HG03196 (cell line): Measurements from ENCODE around the gene RNF166.

Experiments used
- ATAC-seq: cut with Tn5 transposase; IDR thresholded peaks from one replicate; pipeline ENCODE4 v1.9.1; 2021; ENCODE audit not compliant: unreplicated experiment

The RNF166 gene

GRCh38 chr16:88724855-88725555, 18.8 kb upstream of the RNF166 start:
- ATAC-seq, result no peak

- no peak for ATAC-seq
Measured at GRCh38 chr16:88723911-88724310, 17.7 kb upstream of the RNF166 start.

- no peak for ATAC-seq
Measured at GRCh38 chr16:88723507-88723887, 17.3 kb upstream of the RNF166 start.

- ATAC-seq, result no peak
Measured at GRCh38 chr16:88722784-88723506, 16.7 kb upstream of the RNF166 start.

GRCh38 chr16:88721815-88722755, 15.9 kb upstream of the RNF166 start:
- ATAC-seq, result no peak

- ATAC-seq, result no peak
Measured at GRCh38 chr16:88721236-88721635, 15.0 kb upstream of the RNF166 start.

GRCh38 chr16:88720396-88720970, 14.3 kb upstream of the RNF166 start:
- ATAC-seq, result no peak

- no peak for ATAC-seq
Measured at GRCh38 chr16:88719933-88720296, 13.7 kb upstream of the RNF166 start.

- no peak for ATAC-seq
Measured at GRCh38 chr16:88719267-88719932, 13.2 kb upstream of the RNF166 start.

GRCh38 chr16:88718178-88718577, 12.0 kb upstream of the RNF166 start:
- no peak for ATAC-seq

GRCh38 chr16:88716601-88717001, 10.4 kb upstream of the RNF166 start:
- no peak for ATAC-seq

GRCh38 chr16:88716201-88716600, 10.0 kb upstream of the RNF166 start:
- no peak for ATAC-seq

- no peak for ATAC-seq
Measured at GRCh38 chr16:88715312-88716190, 9.3 kb upstream of the RNF166 start.

GRCh38 chr16:88714420-88715302, 8.5 kb upstream of the RNF166 start:
- no peak for ATAC-seq

- ATAC-seq, result no peak
Measured at GRCh38 chr16:88713568-88714419, 7.6 kb upstream of the RNF166 start.

GRCh38 chr16:88713054-88713453, 6.8 kb upstream of the RNF166 start:
- no peak for ATAC-seq

- ATAC-seq, result no peak
Measured at GRCh38 chr16:88712362-88712979, 6.3 kb upstream of the RNF166 start.
